Measurements from ENCODE around the gene BST1. TPM values are rescaled to one million over a fixed set of nuclear protein-coding genes. Genes with fewer than 3 reads are reported as not detected.

The BST1 gene
- total RNA-seq, 3 donors from 2014 or later (not counting 1 experiment from before 2014, with no cell fraction given) = 1.8 to 6.4 (median 2.2) TPM

DNA sequence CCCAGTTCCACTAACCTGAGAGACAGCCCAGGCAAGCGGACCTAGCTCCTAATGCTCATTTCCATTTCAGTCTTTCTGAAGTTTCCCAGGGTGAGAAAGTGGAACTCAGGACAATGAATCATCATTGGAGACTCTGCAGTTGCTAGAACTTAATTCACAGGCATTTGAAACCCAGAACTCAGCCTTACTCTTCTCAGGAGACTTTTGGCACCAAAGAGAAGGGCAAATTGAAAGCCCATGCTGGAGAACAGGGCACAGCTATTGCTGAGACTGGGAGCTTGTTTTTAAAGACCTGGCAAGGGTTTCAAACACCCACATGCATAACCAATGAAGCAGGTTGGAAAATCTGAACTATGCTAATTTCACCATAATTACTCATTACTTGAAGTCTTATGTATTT, 36.0 kb downstream of the BST1 start:
- Histone ChIP-seq H3K36me3 (ENCODE audit: control insufficient read depth, insufficient read depth, low read length) (no peaks in the 10 kb centered on the region), H3K4me1 (ENCODE audit: control insufficient read depth, insufficient read depth, low read length) (peaks cover 2% of the 10 kb centered on the region), H3K27ac (ENCODE audit: low read length) (no peak overlapping the region), H3K4me3 (ENCODE audit: low read length) (no peak overlapping the region), H3K27me3 (ENCODE audit: control insufficient read depth, insufficient read depth, low read length) (no peaks in the 10 kb centered on the region), H3K9me3 (ENCODE audit: control insufficient read depth, insufficient read depth, low read length) (peaks cover 12% of the 10 kb centered on the region)
- intact Hi-C loops (cut with micrococcal nuclease) = no loop called here
- Mint-ChIP-seq H3K4me3 (no peak overlapping the region), H3K4me1 (peaks cover 20 to 32% of the 10 kb centered on the region in 2 donors), H3K27me3 (ENCODE audit: low read depth in 2 of 2) (peaks cover 10 to 11% of the 10 kb centered on the region in 2 donors), H3K27ac (no peak overlapping the region), H3K36me3 (peaks cover 7% of the 10 kb centered on the region), H3K9me3 (peaks cover 0 to 6% of the 10 kb centered on the region in 2 donors)
- WGBS (ENCODE audit: insufficient coverage) = 76% methylated on average over 1 of the region's 1 CpG
- DNase-seq = no peak
- TF ChIP-seq, protein P1, sequence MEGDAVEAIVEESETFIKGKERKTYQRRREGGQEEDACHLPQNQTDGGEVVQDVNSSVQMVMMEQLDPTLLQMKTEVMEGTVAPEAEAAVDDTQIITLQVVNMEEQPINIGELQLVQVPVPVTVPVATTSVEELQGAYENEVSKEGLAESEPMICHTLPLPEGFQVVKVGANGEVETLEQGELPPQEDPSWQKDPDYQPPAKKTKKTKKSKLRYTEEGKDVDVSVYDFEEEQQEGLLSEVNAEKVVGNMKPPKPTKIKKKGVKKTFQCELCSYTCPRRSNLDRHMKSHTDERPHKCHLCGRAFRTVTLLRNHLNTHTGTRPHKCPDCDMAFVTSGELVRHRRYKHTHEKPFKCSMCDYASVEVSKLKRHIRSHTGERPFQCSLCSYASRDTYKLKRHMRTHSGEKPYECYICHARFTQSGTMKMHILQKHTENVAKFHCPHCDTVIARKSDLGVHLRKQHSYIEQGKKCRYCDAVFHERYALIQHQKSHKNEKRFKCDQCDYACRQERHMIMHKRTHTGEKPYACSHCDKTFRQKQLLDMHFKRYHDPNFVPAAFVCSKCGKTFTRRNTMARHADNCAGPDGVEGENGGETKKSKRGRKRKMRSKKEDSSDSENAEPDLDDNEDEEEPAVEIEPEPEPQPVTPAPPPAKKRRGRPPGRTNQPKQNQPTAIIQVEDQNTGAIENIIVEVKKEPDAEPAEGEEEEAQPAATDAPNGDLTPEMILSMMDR (IDR thresholded peaks at IDR 0.05) = no peak
- no peak for ATAC-seq

DNA sequence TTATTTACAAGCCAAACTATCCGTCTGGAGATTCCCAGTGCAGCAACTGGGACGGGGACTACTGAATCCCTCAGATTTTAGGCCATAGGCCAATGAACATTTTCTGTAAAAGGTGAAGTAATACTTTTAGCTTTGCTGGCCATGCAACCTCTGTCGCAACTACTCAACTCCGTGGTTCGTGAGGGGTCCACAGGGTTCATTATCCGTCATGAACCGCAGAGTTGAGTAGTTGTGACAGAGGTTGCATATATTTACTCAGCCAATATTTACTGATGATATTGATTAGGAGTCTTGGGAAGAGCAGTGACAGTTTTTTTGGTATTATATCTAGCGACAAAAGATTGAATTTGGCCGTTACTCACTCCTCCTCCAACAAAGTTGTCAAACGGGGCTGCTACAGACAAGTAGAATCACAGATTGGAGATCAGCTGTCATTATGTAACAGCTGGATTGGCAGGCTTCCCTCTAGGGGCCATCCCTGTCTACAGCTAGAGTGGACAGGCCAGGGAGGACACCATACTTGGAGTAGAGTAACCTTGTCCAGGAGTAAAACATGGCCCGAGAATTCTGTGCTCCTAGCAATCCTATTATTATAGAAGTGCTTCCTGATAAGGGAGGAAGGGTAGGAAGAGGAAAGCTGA, 38.0 kb downstream of the BST1 start:
- DNase-seq (no peak), ATAC-seq (no peak)
- intact Hi-C loops (cut with micrococcal nuclease) = no loop called here
- peaks cover 11 to 18% of the 10 kb centered on the region in 2 donors for H3K4me1 Mint-ChIP-seq
- TF ChIP-seq, protein P1 (IDR thresholded peaks at IDR 0.05) = no peak
- peaks cover 7% of the 10 kb centered on the region for H3K36me3 Mint-ChIP-seq
- peaks cover 12% of the 10 kb centered on the region for H3K9me3 ChIP-seq (ENCODE audit: control insufficient read depth, insufficient read depth, low read length)
- H3K27ac ChIP-seq (ENCODE audit: low read length) = no peak overlapping the region
- peaks cover 6% of the 10 kb centered on the region in 2 donors for H3K27me3 Mint-ChIP-seq (ENCODE audit: low read depth in 2 of 2)
- no peaks in the 10 kb centered on the region for H3K27me3 ChIP-seq (ENCODE audit: control insufficient read depth, insufficient read depth, low read length)
- WGBS (ENCODE audit: insufficient coverage) = 97% methylated on average over 11 of the region's 11 CpGs
- no peak overlapping the region for H3K27ac Mint-ChIP-seq
- no peak overlapping the region for H3K4me3 Mint-ChIP-seq
- H3K4me1 ChIP-seq (ENCODE audit: control insufficient read depth, insufficient read depth, low read length) = peaks cover 2% of the 10 kb centered on the region
- no peaks in the 10 kb centered on the region for H3K36me3 ChIP-seq (ENCODE audit: control insufficient read depth, insufficient read depth, low read length)
- H3K9me3 Mint-ChIP-seq = peaks cover 0 to 6% of the 10 kb centered on the region in 2 donors
- no peak overlapping the region for H3K4me3 ChIP-seq (ENCODE audit: low read length)

DNA sequence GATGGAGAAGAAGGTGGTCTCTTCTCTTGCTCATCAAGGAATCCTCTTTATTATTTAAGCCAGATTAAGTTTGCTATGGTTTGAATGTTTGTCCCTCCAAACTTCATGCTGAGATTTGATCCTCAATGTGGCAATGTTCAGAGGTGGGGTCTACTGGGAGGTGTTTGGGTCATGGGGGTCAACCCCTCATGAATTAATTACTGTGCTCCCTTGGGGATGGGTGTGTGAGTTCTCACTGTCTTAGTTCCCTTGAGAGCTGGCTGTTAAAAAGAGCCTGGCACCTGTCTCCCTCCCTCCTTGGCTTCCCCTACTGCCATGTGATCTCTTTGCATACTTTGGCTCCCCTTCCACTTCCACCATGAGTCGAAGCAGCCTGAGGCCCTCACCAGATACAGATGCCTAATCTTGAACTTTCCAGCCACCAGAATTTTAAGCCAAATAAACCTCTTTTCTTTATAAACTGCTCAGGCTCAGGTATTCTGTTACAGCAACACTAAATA, 39.3 kb downstream of the BST1 start:
- H3K4me3 Mint-ChIP-seq = no peak overlapping the region
- 79% methylated on average over 1 of the region's 1 CpG for WGBS (ENCODE audit: insufficient coverage)

More for the DNA sequence above, 39.3 kb downstream of the BST1 start:
- Histone ChIP-seq H3K27ac (ENCODE audit: low read length) (no peak overlapping the region), H3K27me3 (ENCODE audit: control insufficient read depth, insufficient read depth, low read length) (no peaks in the 10 kb centered on the region), H3K9me3 (ENCODE audit: control insufficient read depth, insufficient read depth, low read length) (peaks cover 12% of the 10 kb centered on the region), H3K4me1 (ENCODE audit: control insufficient read depth, insufficient read depth, low read length) (peaks cover 2% of the 10 kb centered on the region), H3K36me3 (ENCODE audit: control insufficient read depth, insufficient read depth, low read length) (no peaks in the 10 kb centered on the region), H3K4me3 (ENCODE audit: low read length) (no peak overlapping the region)
- H3K36me3 Mint-ChIP-seq = peaks cover 7% of the 10 kb centered on the region
- no peak overlapping the region for H3K27ac Mint-ChIP-seq
- DNase-seq = no peak
- H3K4me1 Mint-ChIP-seq = peaks cover 17% of the 10 kb centered on the region in 2 donors
- H3K27me3 Mint-ChIP-seq (ENCODE audit: low read depth in 2 of 2) = peaks cover 6% of the 10 kb centered on the region in 2 donors
- ATAC-seq = no peak
- peaks cover 2 to 6% of the 10 kb centered on the region in 2 donors for H3K9me3 Mint-ChIP-seq
- TF ChIP-seq, protein P1 (IDR thresholded peaks at IDR 0.05) = no peak
- intact Hi-C loops (cut with micrococcal nuclease) = no loop called here
